ENCODE data around the gene COL26A1. TPM values are rescaled to one million over a fixed set of nuclear protein-coding genes. Genes with fewer than 3 reads are reported as not detected.

The COL26A1 gene
- polyA plus RNA-seq, 6 donors from 2014 or later, result not detected

- peak overlapping the region in 2 of 6 donors; percentile 72 to 91 for H3K27ac Mint-ChIP-seq
- peaks cover 0 to 8% of the 10 kb centered on the region in 2 donors for H3K36me3 Mint-ChIP-seq
- ATAC-seq (ENCODE audit: low read depth in 2 of 2), result no peak
- no peak for DNase-seq
- peaks cover 0 to 6% (median 3%) of the 10 kb centered on the region in 7 donors for H3K9me3 Mint-ChIP-seq
- no peaks in the 10 kb centered on the region for H3K4me1 Mint-ChIP-seq
- peaks cover 16 to 49% (median 46%) of the 10 kb centered on the region in 3 donors for H3K27me3 Mint-ChIP-seq
- H3K4me3 Mint-ChIP-seq, result peak overlapping the region in 1 of 8 donors; percentile 63
These were observed 169.9 kb downstream of the COL26A1 start for GRCh38 chr7:101532400-101533102.

- DNase-seq, result no peak
- no peak for ATAC-seq (ENCODE audit: low read depth in 2 of 2)
- H3K27me3 Mint-ChIP-seq, result peaks cover 16 to 48% (median 46%) of the 10 kb centered on the region in 3 donors
- H3K27ac Mint-ChIP-seq, result peak overlapping the region in 1 of 6 donors; percentile 72
- H3K36me3 Mint-ChIP-seq, result peaks cover 0 to 8% of the 10 kb centered on the region in 2 donors
- H3K4me3 Mint-ChIP-seq, result peak overlapping the region in 1 of 8 donors; percentile 63
- no peaks in the 10 kb centered on the region for H3K4me1 Mint-ChIP-seq
- peaks cover 0 to 6% (median 3%) of the 10 kb centered on the region in 7 donors for H3K9me3 Mint-ChIP-seq
These were observed 170.4 kb downstream of the COL26A1 start for GRCh38 chr7:101533103-101533465.

GRCh38 chr7:101534015-101534803, 171.5 kb downstream of the COL26A1 start:
- ATAC-seq (ENCODE audit: low read depth in 2 of 2), result no peak
- H3K4me3 Mint-ChIP-seq, result no peak overlapping the region
- peaks cover 0 to 8% of the 10 kb centered on the region in 2 donors for H3K36me3 Mint-ChIP-seq
- peaks cover 16 to 41% (median 41%) of the 10 kb centered on the region in 3 donors for H3K27me3 Mint-ChIP-seq
- no peak for DNase-seq
- peak overlapping the region in 1 of 6 donors; percentile 24 for H3K27ac Mint-ChIP-seq
- H3K4me1 Mint-ChIP-seq, result peaks cover 0 to 2% (median 0%) of the 10 kb centered on the region in 3 donors
- H3K9me3 Mint-ChIP-seq, result peaks cover 0 to 6% (median 3%) of the 10 kb centered on the region in 7 donors

GRCh38 chr7:101534873-101535272, 172.2 kb downstream of the COL26A1 start:
- DNase-seq, result no peak
- peaks cover 0 to 2% (median 0%) of the 10 kb centered on the region in 7 donors for H3K9me3 Mint-ChIP-seq
- no peak overlapping the region for H3K4me3 Mint-ChIP-seq
- H3K36me3 Mint-ChIP-seq, result peaks cover 0 to 3% of the 10 kb centered on the region in 2 donors
- peaks cover 0 to 4% (median 0%) of the 10 kb centered on the region in 3 donors for H3K4me1 Mint-ChIP-seq
- peaks cover 16 to 38% (median 36%) of the 10 kb centered on the region in 3 donors for H3K27me3 Mint-ChIP-seq
- no peak for ATAC-seq (ENCODE audit: low read depth in 2 of 2)
- no peak overlapping the region for H3K27ac Mint-ChIP-seq

- Mint-ChIP-seq H3K27me3 (peaks cover 16 to 35% (median 31%) of the 10 kb centered on the region in 3 donors), H3K4me1 (peaks cover 0 to 4% (median 0%) of the 10 kb centered on the region in 3 donors), H3K4me3 (no peak overlapping the region), H3K9me3 (no peaks in the 10 kb centered on the region), H3K27ac (no peak overlapping the region), H3K36me3 (no peaks in the 10 kb centered on the region)
- ATAC-seq (ENCODE audit: low read depth in 2 of 2) (no peak), DNase-seq (no peak)
These were observed 172.7 kb downstream of the COL26A1 start for GRCh38 chr7:101535351-101535751.

GRCh38 chr7:101536232-101536631, 173.6 kb downstream of the COL26A1 start:
- Mint-ChIP-seq H3K4me1 (peaks cover 0 to 4% (median 0%) of the 10 kb centered on the region in 3 donors), H3K9me3 (no peaks in the 10 kb centered on the region), H3K4me3 (no peak overlapping the region), H3K36me3 (no peaks in the 10 kb centered on the region), H3K27ac (no peak overlapping the region), H3K27me3 (peaks cover 16 to 35% (median 30%) of the 10 kb centered on the region in 3 donors)
- DNase-seq, result no peak
- no peak for ATAC-seq (ENCODE audit: low read depth in 2 of 2)

GRCh38 chr7:101536668-101537067, 174.0 kb downstream of the COL26A1 start:
- Mint-ChIP-seq H3K4me3 (no peak overlapping the region), H3K27me3 (peaks cover 16 to 34% (median 26%) of the 10 kb centered on the region in 3 donors), H3K4me1 (peaks cover 0 to 4% (median 0%) of the 10 kb centered on the region in 3 donors), H3K27ac (no peak overlapping the region), H3K36me3 (no peaks in the 10 kb centered on the region), H3K9me3 (no peaks in the 10 kb centered on the region)
- DNase-seq, result no peak
- no peak for ATAC-seq (ENCODE audit: low read depth in 2 of 2)

- H3K27ac Mint-ChIP-seq, result no peak overlapping the region
- ATAC-seq (ENCODE audit: low read depth in 2 of 2), result no peak
- H3K36me3 Mint-ChIP-seq, result no peaks in the 10 kb centered on the region
- no peak for DNase-seq
- no peaks in the 10 kb centered on the region for H3K9me3 Mint-ChIP-seq
- peaks cover 11 to 30% (median 20%) of the 10 kb centered on the region in 3 donors for H3K27me3 Mint-ChIP-seq
- H3K4me3 Mint-ChIP-seq, result no peak overlapping the region
- H3K4me1 Mint-ChIP-seq, result peaks cover 0 to 4% (median 0%) of the 10 kb centered on the region in 3 donors
These were observed 174.5 kb downstream of the COL26A1 start for GRCh38 chr7:101537205-101537604.

GRCh38 chr7:101537935-101538595, 175.4 kb downstream of the COL26A1 start:
- Mint-ChIP-seq H3K27ac (no peak overlapping the region), H3K36me3 (no peaks in the 10 kb centered on the region), H3K4me3 (no peak overlapping the region), H3K9me3 (no peaks in the 10 kb centered on the region), H3K27me3 (peaks cover 12 to 28% (median 12%) of the 10 kb centered on the region in 3 donors), H3K4me1 (peaks cover 4 to 7% (median 6%) of the 10 kb centered on the region in 3 donors)
- ATAC-seq (ENCODE audit: low read depth in 2 of 2) (no peak), DNase-seq (no peak)

- Mint-ChIP-seq H3K4me1 (peaks cover 5 to 7% (median 7%) of the 10 kb centered on the region in 3 donors), H3K36me3 (no peaks in the 10 kb centered on the region), H3K4me3 (no peak overlapping the region), H3K27me3 (peaks cover 7 to 20% (median 12%) of the 10 kb centered on the region in 3 donors), H3K9me3 (no peaks in the 10 kb centered on the region), H3K27ac (peak overlapping the region in 2 of 6 donors; percentile 10 to 74)
- ATAC-seq (ENCODE audit: low read depth in 2 of 2) (peak; percentile 40 to 69), DNase-seq (peak; percentile 35)
These were observed 176.2 kb downstream of the COL26A1 start for GRCh38 chr7:101538596-101539459.

GRCh38 chr7:101539784-101540183, 177.1 kb downstream of the COL26A1 start:
- no peaks in the 10 kb centered on the region for H3K9me3 Mint-ChIP-seq
- peaks cover 5 to 7% (median 7%) of the 10 kb centered on the region in 3 donors for H3K4me1 Mint-ChIP-seq
- no peak overlapping the region for H3K4me3 Mint-ChIP-seq
- no peak for DNase-seq
- peaks cover 4 to 13% (median 6%) of the 10 kb centered on the region in 3 donors for H3K27me3 Mint-ChIP-seq
- no peak for ATAC-seq (ENCODE audit: low read depth in 2 of 2)
- no peaks in the 10 kb centered on the region for H3K36me3 Mint-ChIP-seq
- no peak overlapping the region for H3K27ac Mint-ChIP-seq

- ATAC-seq (ENCODE audit: low read depth in 2 of 2) (peak; percentile 46 to 67), DNase-seq (peak; percentile 63)
- Mint-ChIP-seq H3K27ac (no peak overlapping the region), H3K4me3 (no peak overlapping the region), H3K9me3 (no peaks in the 10 kb centered on the region), H3K4me1 (peaks cover 5 to 7% (median 7%) of the 10 kb centered on the region in 3 donors), H3K27me3 (peaks cover 5 to 10% (median 9%) of the 10 kb centered on the region in 3 donors), H3K36me3 (no peaks in the 10 kb centered on the region)
These were observed 180.0 kb downstream of the COL26A1 start for GRCh38 chr7:101542527-101543241.

Measured in naive B cell (primary cell).